A673 (cell line): Measurements from ENCODE around the gene TRIP12.

Experiments
- EZH2 ChIP-seq: fragments of 200-600 bp; sonication (generic); IDR thresholded peaks from 2 replicates; pipeline ENCODE4 v1.6.1; 2017; ENCODE audit warnings: borderline replicate concordance, low read depth, mild to moderate bottlenecking, mixed read lengths, antibody characterized with exemption, low read length; ENCODE audit not compliant: poor library complexity, severe bottlenecking
- TF ChIP-seq, protein P1 (sequence below): fragments of 300-800, 200-600 bp; sonication (generic); conservative IDR thresholded peaks from 2 replicates; pipeline ENCODE4 v1.5.1; 2017; ENCODE audit warnings: low read depth, mild to moderate bottlenecking, antibody characterized with exemption, low read length, moderate library complexity, mixed read lengths

DNA sequence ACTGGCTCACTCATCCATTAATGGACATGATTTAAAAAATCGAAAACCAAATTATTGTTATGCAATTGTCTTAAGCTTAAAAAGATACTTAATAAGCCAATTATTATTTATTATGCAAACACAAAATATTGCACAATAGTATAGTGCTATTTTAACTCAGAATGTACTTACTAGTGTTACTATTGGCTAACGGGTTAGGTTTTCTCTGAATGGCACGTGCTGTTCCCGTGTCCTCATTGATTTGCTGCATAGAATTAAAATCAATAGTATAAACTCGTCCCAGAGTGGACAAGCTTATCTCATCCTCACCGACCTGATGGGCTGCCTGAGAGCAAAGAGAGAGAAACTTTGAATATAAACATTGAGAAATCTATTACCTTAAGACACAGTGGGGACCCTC lies 116.2 kb downstream of the TRIP12 start:
- TF ChIP-seq, protein P1, sequence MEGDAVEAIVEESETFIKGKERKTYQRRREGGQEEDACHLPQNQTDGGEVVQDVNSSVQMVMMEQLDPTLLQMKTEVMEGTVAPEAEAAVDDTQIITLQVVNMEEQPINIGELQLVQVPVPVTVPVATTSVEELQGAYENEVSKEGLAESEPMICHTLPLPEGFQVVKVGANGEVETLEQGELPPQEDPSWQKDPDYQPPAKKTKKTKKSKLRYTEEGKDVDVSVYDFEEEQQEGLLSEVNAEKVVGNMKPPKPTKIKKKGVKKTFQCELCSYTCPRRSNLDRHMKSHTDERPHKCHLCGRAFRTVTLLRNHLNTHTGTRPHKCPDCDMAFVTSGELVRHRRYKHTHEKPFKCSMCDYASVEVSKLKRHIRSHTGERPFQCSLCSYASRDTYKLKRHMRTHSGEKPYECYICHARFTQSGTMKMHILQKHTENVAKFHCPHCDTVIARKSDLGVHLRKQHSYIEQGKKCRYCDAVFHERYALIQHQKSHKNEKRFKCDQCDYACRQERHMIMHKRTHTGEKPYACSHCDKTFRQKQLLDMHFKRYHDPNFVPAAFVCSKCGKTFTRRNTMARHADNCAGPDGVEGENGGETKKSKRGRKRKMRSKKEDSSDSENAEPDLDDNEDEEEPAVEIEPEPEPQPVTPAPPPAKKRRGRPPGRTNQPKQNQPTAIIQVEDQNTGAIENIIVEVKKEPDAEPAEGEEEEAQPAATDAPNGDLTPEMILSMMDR: no peak
- TF ChIP-seq EZH2: no peak
